Activated T-cell treated with anti-CD3 and anti-CD28 coated beads, Interleukin-2, amount 50 U/mL, for 72 hours (primary cell): ENCODE measurements around the gene MYO3B. TPM values are rescaled to one million over a fixed set of nuclear protein-coding genes. Genes with fewer than 3 reads are reported as not detected.

Experiments used
- ATAC-seq, 2 donors: fragments of 150-1000 bp; cut with Tn5 transposase; replicated peaks in 1 of 2; 2 replicates each; pipeline ENCODE4 v1.10.0; 2021; ENCODE audit warnings: moderate library complexity in 2 of 2, mild to moderate bottlenecking in 1 of 2
- DNase-seq, 2 donors: peaks; one replicate each; pipeline ENCODE4 v3.0.0; 2021 to 2022; ENCODE audit warnings: mixed read lengths in 1 of 2
- H3K27ac Mint-ChIP-seq: one replicate; pipeline ENCODE4 v1.8.0; 2022; ENCODE audit warnings: mild to moderate bottlenecking, moderate library complexity, mixed read lengths
- H3K27me3 Mint-ChIP-seq: one replicate; pipeline ENCODE4 v1.8.0; 2022; ENCODE audit warnings: low read depth, mixed read lengths
- H3K36me3 Mint-ChIP-seq, 2 donors: one replicate each; pipeline ENCODE4 v1.8.0; 2022; ENCODE audit warnings: mixed read lengths in 2 of 2, mild to moderate bottlenecking in 1 of 2; ENCODE audit not compliant: insufficient read depth in 2 of 2
- H3K4me1 Mint-ChIP-seq: one replicate; pipeline ENCODE4 v1.8.0; 2022; ENCODE audit warnings: low read depth, mixed read lengths
- H3K4me3 Mint-ChIP-seq, 2 donors: one replicate each; pipeline ENCODE4 v1.8.0; 2022; ENCODE audit warnings: mild to moderate bottlenecking in 2 of 2, mixed read lengths in 2 of 2, moderate library complexity in 2 of 2
- H3K9me3 Mint-ChIP-seq, 2 donors: one replicate each; pipeline ENCODE4 v1.8.0; 2022; ENCODE audit warnings: mixed read lengths in 2 of 2
- total RNA-seq, 2 donors: library from RNA; stranded (reverse); gene quantifications; one replicate each; pipeline ENCODE4 v1.2.3, GENCODE V29; 2022

The MYO3B gene
- total RNA-seq, 2 donors from 2014 or later, result 3.8 to 4.1 TPM

DNA sequence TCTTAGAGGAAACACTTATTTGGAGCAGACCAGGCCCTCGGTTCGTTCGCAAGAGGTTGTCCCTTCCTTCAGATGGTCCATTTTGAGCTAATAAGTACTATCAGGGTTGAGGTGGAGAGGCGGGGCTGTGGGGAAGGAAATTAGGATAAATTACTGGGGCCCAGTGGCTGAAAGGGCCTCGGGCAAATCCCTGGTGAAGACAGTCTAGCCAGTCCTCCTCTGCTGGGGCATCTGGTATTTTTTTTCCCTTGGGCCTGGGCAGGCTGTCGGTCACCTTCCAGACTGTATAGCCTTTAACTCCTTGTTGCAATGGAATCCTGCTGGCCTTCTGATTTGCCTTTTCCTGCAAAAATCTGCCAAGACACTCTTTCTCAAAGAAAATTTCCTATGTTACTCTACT, 1.7 kb upstream of the MYO3B start:
- Mint-ChIP-seq H3K27ac (no peak overlapping the region), H3K4me3 (no peak overlapping the region)
- no peak for ATAC-seq

GRCh38 chr2:170180031-170180566, 2.2 kb downstream of the MYO3B start:
- DNase-seq, result no peak
- Mint-ChIP-seq H3K27ac (no peak overlapping the region), H3K36me3 (no peaks in the 10 kb centered on the region), H3K4me1 (peaks cover 7% of the 10 kb centered on the region), H3K9me3 (no peaks in the 10 kb centered on the region), H3K4me3 (no peak overlapping the region), H3K27me3 (no peaks in the 10 kb centered on the region)
- peak in 1 of 2 donors; percentile 35 for ATAC-seq

More for the DNA sequence above, 1.7 kb upstream of the MYO3B start:
- H3K9me3 Mint-ChIP-seq, result no peaks in the 10 kb centered on the region
- peaks cover 7% of the 10 kb centered on the region for H3K4me1 Mint-ChIP-seq
- H3K27me3 Mint-ChIP-seq, result no peaks in the 10 kb centered on the region
- H3K36me3 Mint-ChIP-seq, result no peaks in the 10 kb centered on the region
- no peak for DNase-seq

GRCh38 chr2:170181602-170182001, 3.7 kb downstream of the MYO3B start:
- H3K9me3 Mint-ChIP-seq, result peaks cover 2 to 6% of the 10 kb centered on the region in 2 donors
- peaks cover 7% of the 10 kb centered on the region for H3K4me1 Mint-ChIP-seq
- no peak for ATAC-seq
- peaks cover 0 to 2% of the 10 kb centered on the region in 2 donors for H3K36me3 Mint-ChIP-seq
- H3K4me3 Mint-ChIP-seq, result no peak overlapping the region
- H3K27me3 Mint-ChIP-seq, result no peaks in the 10 kb centered on the region
- H3K27ac Mint-ChIP-seq, result no peak overlapping the region
- no peak for DNase-seq

- ATAC-seq (no peak), DNase-seq (no peak)
- Mint-ChIP-seq H3K4me1 (no peaks in the 10 kb centered on the region), H3K27me3 (peaks cover 6% of the 10 kb centered on the region), H3K9me3 (peaks cover 6 to 10% of the 10 kb centered on the region in 2 donors), H3K4me3 (no peak overlapping the region), H3K27ac (no peak overlapping the region), H3K36me3 (peaks cover 2 to 3% of the 10 kb centered on the region in 2 donors)
These were observed 7.4 kb downstream of the MYO3B start for GRCh38 chr2:170185319-170185718.

DNA sequence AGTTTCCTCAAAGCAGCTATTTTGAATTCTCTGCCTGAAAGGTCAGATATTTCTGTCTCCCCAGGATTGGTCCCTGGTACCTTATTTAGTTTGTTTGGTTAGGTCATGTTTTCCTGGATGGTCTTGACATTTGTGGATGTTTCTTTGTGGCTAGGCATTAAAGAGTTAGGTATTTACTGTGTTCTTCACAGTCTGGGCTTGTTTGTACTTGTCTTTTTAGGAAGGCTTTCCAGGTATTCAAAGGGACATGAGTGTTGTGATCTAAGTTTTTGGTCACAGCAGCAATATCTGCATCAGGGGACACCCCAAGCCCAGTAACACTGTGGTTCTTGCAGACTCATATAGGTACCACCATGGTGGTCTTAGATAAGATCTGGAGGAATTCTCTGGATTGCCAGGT, 11.8 kb downstream of the MYO3B start:
- Mint-ChIP-seq H3K4me3 (no peak overlapping the region), H3K27me3 (peaks cover 14% of the 10 kb centered on the region), H3K4me1 (no peaks in the 10 kb centered on the region), H3K36me3 (peaks cover 2 to 4% of the 10 kb centered on the region in 2 donors), H3K9me3 (peaks cover 6 to 12% of the 10 kb centered on the region in 2 donors), H3K27ac (no peak overlapping the region)
- no peak for DNase-seq
- no peak for ATAC-seq

DNA sequence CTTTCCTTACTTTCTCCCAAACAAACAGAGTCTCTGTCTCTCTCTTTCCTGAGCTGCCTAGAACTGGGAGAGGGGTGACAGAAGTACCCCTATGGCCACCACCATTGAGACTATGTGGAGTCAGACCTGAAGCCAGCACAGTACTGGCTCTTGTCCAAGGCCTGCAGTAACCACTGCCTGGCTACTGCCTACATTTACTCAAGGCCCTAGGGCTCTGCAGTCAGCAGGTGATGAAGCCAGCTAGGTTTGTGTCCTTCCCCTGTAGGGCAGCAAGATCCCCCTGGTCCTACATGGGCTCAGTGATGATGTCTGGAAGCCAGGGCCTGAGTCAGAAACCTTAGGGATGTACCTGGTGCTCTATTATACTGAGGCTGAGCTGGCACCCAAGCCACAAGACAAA, 12.2 kb downstream of the MYO3B start:
- Mint-ChIP-seq H3K4me3 (no peak overlapping the region), H3K4me1 (no peaks in the 10 kb centered on the region), H3K36me3 (peaks cover 2 to 4% of the 10 kb centered on the region in 2 donors), H3K27me3 (peaks cover 14% of the 10 kb centered on the region), H3K27ac (no peak overlapping the region), H3K9me3 (peaks cover 6 to 12% of the 10 kb centered on the region in 2 donors)
- DNase-seq, result no peak
- ATAC-seq, result no peak

GRCh38 chr2:170191166-170191866, 13.4 kb downstream of the MYO3B start:
- H3K4me3 Mint-ChIP-seq, result no peak overlapping the region
- DNase-seq (no peak), ATAC-seq (no peak)
- H3K36me3 Mint-ChIP-seq, result peaks cover 2 to 3% of the 10 kb centered on the region in 2 donors
- peaks cover 4 to 6% of the 10 kb centered on the region in 2 donors for H3K9me3 Mint-ChIP-seq
- no peaks in the 10 kb centered on the region for H3K4me1 Mint-ChIP-seq
- H3K27ac Mint-ChIP-seq, result no peak overlapping the region
- H3K27me3 Mint-ChIP-seq, result peaks cover 14% of the 10 kb centered on the region

DNA sequence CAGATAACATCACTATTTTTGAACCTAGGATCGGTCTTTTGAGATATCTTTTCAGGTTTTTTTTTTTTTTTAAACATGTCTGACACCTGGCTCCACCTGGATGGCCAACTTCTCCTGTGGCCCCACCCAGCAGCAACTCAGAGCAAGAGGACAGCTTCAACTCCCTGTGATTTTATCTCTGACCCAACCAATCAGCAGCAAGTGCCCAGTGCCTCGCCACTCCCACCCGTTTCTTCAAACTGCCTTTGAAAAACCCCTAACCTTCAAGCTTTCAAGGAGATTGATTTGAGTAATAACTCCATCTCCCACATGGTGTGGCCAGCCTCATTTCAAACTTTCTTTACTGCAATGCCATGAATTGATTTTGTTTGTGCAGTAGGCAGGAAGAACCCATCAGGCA, 19.0 kb downstream of the MYO3B start:
- H3K4me3 Mint-ChIP-seq, result no peak overlapping the region
- no peaks in the 10 kb centered on the region for H3K36me3 Mint-ChIP-seq
- DNase-seq (no peak), ATAC-seq (no peak)
- H3K4me1 Mint-ChIP-seq, result no peaks in the 10 kb centered on the region
- H3K27me3 Mint-ChIP-seq, result peaks cover 26% of the 10 kb centered on the region
- no peak overlapping the region for H3K27ac Mint-ChIP-seq
- no peaks in the 10 kb centered on the region for H3K9me3 Mint-ChIP-seq

DNA sequence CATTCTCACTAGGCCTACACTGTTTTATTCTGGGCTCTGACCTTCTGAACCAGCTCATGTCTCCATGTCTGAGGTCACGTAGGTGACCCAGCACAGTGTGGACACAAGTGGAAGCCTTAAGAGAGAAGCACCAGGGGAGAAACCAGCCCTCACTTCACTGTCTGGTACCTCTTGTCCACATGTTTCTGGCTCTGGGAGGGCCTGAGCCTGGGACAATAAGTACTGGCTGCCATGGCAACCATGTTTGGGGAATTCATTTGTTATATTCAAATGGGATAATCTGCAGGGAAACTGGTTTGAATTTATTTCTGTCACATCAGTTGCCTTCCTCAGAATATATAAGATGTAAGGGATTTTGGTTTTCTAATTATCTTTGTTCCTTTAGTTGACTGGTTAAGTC, 23.3 kb downstream of the MYO3B start:
- no peaks in the 10 kb centered on the region for H3K36me3 Mint-ChIP-seq
- ATAC-seq (no peak), DNase-seq (no peak)
- peaks cover 36% of the 10 kb centered on the region for H3K27me3 Mint-ChIP-seq
- no peaks in the 10 kb centered on the region for H3K9me3 Mint-ChIP-seq
- H3K4me1 Mint-ChIP-seq, result no peaks in the 10 kb centered on the region
- no peak overlapping the region for H3K4me3 Mint-ChIP-seq
- no peak overlapping the region for H3K27ac Mint-ChIP-seq

GRCh38 chr2:170201734-170202393, 23.9 kb downstream of the MYO3B start:
- H3K27me3 Mint-ChIP-seq, result peaks cover 35% of the 10 kb centered on the region
- H3K36me3 Mint-ChIP-seq, result no peaks in the 10 kb centered on the region
- H3K4me3 Mint-ChIP-seq, result no peak overlapping the region
- no peak overlapping the region for H3K27ac Mint-ChIP-seq
- ATAC-seq, result no peak
- no peak for DNase-seq
- H3K4me1 Mint-ChIP-seq, result no peaks in the 10 kb centered on the region
- no peaks in the 10 kb centered on the region for H3K9me3 Mint-ChIP-seq

- Mint-ChIP-seq H3K27me3 (peaks cover 30% of the 10 kb centered on the region), H3K9me3 (no peaks in the 10 kb centered on the region), H3K4me3 (no peak overlapping the region), H3K27ac (no peak overlapping the region), H3K36me3 (no peaks in the 10 kb centered on the region), H3K4me1 (no peaks in the 10 kb centered on the region)
- no peak for ATAC-seq
- DNase-seq, result no peak
These were observed 24.5 kb downstream of the MYO3B start for GRCh38 chr2:170202437-170202836.

- no peaks in the 10 kb centered on the region for H3K4me1 Mint-ChIP-seq
- no peaks in the 10 kb centered on the region for H3K9me3 Mint-ChIP-seq
- H3K4me3 Mint-ChIP-seq, result no peak overlapping the region
- H3K36me3 Mint-ChIP-seq, result no peaks in the 10 kb centered on the region
- ATAC-seq, result no peak
- H3K27ac Mint-ChIP-seq, result no peak overlapping the region
- peaks cover 19% of the 10 kb centered on the region for H3K27me3 Mint-ChIP-seq
- DNase-seq, result no peak
These were observed 26.5 kb downstream of the MYO3B start for GRCh38 chr2:170204298-170204951.

DNA sequence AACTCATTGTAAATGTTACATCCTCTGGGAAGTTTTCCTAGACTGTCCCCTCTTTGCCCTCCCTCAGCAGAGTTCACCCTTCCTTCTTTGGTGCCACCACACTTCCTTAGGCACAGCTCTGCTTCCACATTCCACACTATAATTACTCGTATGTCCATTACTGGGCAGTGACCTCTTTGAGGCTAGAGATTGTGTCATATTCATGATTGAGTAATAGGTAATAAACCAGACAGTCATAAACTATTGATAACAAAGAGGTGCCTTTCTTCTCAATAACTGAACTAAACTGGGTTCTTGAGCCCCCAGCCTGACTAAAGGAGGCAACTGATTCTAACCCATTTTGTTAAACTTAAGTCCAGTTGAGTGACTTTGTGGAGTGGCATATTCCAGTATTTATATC, 28.3 kb downstream of the MYO3B start:
- Mint-ChIP-seq H3K27me3 (peaks cover 19% of the 10 kb centered on the region), H3K27ac (no peak overlapping the region), H3K4me3 (no peak overlapping the region), H3K4me1 (no peaks in the 10 kb centered on the region), H3K36me3 (no peaks in the 10 kb centered on the region), H3K9me3 (no peaks in the 10 kb centered on the region)
- ATAC-seq, result no peak
- no peak for DNase-seq
